Raji (cell line): ENCODE results near the gene GDPD5.

Experiments used
- POLR2A ChIP-seq: IDR thresholded peaks from 2 replicates; pipeline ENCODE4 v1.6.1; 2011; ENCODE audit warnings: low read depth, low read length, control low read depth; ENCODE audit not compliant: insufficient read depth

GDPD5 gene

DNA sequence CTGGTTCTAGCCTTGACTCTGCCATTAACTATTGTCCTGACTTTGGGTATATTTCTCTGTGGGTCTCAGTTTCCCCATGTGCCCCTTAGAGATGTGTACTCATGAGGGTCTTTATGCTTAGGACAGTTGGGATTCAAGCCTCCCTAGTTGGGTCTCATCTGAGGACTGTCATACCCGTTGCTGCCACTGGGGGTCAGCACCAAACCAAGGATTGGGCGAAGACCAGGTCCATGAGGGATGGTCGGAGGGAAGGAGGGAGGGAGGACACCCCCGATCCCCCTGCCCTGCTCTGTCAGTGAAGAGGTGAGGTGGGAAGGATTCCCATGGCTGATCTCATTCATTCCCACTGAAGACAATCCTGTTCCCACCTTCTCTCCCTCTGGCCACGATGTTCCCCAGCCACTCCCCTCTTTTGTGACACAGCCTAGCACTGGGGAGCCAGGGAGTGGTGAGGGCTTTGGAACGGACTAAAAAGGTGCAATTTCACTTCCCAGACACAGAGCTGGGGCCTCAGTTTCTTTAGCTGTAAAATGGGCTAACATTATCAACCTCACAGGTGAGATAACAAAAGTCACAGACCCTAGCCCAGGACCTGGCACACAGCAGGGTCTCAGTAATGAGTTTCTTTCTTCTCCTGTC lies 80.3 kb downstream of the GDPD5 start:
- TF ChIP-seq POLR2A, result no peak

DNA sequence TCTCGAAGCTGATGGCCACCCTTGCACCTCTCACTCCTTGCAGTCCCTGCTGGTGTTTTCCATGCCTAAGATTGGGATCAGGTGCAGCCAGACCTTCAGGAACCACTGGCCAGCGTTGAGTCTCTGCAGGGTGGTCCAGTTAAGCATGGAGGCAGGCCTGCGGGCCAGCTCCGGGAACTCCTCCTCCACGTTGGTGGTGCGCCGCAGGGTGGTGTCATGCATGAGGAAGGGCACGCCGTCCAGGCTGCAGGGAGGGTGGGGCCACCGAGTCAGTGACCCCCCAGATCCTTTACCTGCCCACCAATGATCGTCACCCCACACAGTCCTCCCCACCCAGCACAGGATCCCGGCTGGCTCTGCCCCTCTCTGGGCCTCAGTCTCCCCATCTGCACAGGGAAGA lies 82.7 kb downstream of the GDPD5 start:
- no peak for TF ChIP-seq POLR2A

GRCh38 chr11:75442161-75442885 lies 83.4 kb downstream of the GDPD5 start:
- TF ChIP-seq POLR2A, result no peak

DNA sequence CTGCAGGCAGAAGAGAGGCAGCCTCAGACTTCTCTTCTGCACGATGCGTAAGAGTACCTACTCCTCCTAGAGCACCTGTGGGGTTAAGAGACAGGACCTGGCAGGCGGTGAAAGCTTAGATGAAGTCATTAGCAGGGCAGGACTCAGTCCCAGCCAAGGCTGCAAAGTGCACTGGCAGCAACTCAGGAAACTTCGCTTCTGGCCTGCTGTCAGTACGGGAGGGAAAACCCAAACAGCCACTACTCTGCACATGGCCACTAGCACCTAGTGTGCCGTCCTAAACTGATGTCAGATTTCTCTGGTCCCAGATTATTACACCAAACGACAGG lies 84.0 kb downstream of the GDPD5 start:
- TF ChIP-seq POLR2A, result no peak

DNA sequence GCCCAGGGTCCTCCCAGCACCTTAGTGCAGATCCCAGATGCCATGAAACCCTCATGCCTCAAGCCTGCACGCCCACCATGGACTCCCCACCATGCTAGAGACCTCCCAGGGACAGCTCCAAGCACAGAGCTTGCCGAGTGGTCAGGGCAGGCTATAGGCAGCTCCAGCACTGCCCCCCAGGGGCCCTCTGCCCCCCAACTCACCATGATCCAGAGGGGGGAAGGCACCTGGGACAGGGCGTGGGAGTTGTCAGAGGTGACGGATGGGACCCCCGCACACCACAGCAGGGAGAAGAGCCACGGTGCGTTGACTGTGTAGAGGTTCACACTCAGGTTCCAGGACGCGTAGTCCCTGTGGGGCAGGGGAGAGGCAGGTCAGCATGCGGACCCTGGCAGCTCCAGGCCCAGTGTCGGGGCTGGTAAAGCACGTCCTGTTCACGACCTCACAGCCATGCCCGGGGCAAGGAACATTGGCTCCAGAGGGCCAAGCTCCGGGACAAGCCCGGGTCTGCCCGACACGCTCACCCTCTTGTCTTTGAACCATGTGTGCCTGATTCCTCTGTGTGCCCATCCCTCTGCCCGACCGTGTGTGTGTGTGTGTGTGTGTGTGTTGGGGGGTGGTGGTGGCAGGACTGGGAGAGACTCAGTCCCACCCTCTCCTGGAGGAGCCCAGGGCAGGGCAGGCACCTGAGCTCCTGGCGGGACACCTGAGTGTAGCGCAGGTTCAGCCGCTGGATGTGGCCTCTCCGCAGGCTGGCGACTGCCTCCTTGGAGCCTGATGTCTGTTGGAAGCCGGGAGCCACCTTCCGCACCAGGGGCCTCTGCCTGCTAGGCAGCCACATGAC lies 84.6 kb downstream of the GDPD5 start:
- no peak for TF ChIP-seq POLR2A

- TF ChIP-seq POLR2A, result no peak
Measured at GRCh38 chr11:75439495-75440120, 86.1 kb downstream of the GDPD5 start.

GRCh38 chr11:75439026-75439425 lies 86.7 kb downstream of the GDPD5 start:
- no peak for TF ChIP-seq POLR2A

- no peak for TF ChIP-seq POLR2A
Measured at GRCh38 chr11:75437966-75438659, 87.6 kb downstream of the GDPD5 start.

DNA sequence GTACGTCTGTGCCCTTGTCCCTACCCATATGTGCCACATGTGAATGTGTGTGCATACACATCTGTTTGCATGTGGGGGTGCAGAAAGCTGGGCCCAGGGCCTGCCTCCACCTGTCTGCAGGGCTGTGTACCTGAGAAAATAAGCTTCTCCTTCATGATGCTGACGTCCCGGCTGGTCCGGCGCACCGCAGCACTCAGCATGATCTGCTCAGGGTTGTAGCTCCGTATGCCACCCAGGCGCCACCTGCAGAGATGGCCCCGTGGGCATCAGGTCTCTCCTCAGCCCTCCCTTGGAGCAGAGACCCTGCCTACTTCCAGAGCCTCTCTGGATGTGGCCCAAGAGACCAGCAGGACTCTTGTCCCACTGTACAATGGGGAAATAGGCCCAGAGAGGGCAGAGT lies 88.9 kb downstream of the GDPD5 start:
- no peak for TF ChIP-seq POLR2A

- TF ChIP-seq POLR2A, result no peak
Measured at GRCh38 chr11:75435571-75435925, 90.2 kb downstream of the GDPD5 start.

DNA sequence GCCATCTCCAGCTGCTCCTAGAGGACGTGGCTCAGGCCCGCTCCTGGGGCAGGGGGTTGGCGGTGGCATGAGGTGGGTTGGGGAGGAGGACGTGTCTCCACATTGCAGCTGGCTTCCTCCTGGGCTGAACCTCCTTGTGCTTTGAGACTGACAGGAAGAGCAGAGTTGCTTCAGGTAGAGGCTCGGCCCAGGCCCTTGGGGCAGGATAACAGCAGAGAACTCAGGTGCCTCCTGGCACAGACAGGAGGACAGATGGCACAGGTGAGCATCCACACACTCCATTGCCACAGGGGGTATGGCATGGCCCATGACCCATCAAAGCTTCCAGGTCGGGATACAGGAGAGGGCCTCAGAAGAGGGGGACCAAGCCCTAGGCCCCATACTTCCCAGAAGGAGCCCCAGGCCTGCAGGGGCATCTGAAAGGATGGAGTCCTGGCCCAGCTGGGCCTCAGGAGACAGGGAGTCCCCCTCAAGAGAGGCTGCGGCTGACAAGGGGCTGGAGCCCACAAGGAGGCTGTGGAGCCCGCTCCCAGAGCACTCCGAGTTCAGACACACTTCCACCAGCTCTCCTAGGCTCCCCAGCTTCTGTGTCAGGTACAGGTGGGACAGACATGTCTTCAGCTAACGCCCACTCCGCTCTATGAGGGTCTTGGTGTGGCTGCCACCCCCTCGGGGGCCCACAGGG lies 90.7 kb downstream of the GDPD5 start:
- no peak for TF ChIP-seq POLR2A

- no peak for TF ChIP-seq POLR2A
Measured at GRCh38 chr11:75434051-75434450, 91.7 kb downstream of the GDPD5 start.

GRCh38 chr11:75433443-75433842 lies 92.3 kb downstream of the GDPD5 start:
- TF ChIP-seq POLR2A, result no peak

DNA sequence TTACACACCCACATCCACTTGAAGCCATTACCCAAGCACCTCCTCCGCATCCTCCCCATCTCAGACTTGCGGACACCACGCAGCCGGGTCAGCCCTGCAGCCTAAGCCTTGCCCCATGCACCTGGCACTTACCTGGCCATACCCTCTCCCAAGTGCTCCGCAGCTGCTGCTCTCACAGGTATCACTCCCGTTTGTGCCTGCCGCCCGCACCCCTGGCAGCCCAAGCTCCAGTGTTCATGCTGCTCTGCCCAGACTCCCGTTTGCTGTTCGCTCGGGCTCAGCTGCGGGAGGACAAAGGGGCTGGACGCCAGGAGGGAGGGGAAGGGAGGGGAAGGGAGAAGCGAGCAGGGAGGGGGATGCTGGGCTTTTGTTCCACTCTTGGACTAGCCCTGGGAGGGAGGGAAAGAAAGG lies 92.8 kb downstream of the GDPD5 start, which contains the start of gene KLHL35:
Gene KLHL35 (minus strand): TSS at position 293 of the 411 bp plus-strand sequence. CDS start 2,574 bp downstream, outside the sequence.
- no peak for TF ChIP-seq POLR2A
